Stimulated activated effector memory CD8-positive, alpha-beta T cell treated with anti-CD3 and anti-CD28 coated beads, Interleukin-12 subunit alpha, Interleukin-12 subunit beta, amount 100 ng/mL, for 72 hours (primary cell): Measurements from ENCODE around the gene ABLIM2.

Experiments used
- ATAC-seq: fragments of 150-1000 bp; cut with Tn5 transposase; 2 replicates; pipeline ENCODE4 v1.10.0; 2021
- DNase-seq, 2 donors: peaks; one replicate each; pipeline ENCODE4 v3.0.0; 2021 to 2022; ENCODE audit warnings: low spot score in 2 of 2
- H3K27ac Mint-ChIP-seq: one replicate; pipeline ENCODE4 v1.8.0; 2022; ENCODE audit warnings: mild to moderate bottlenecking, mixed read lengths
- H3K36me3 Mint-ChIP-seq: one replicate; pipeline ENCODE4 v1.8.0; 2022; ENCODE audit warnings: mild to moderate bottlenecking, mixed read lengths
- H3K4me1 Mint-ChIP-seq: one replicate; pipeline ENCODE4 v1.8.0; 2022; ENCODE audit warnings: mixed read lengths
- H3K4me3 Mint-ChIP-seq: one replicate; pipeline ENCODE4 v1.8.0; 2022; ENCODE audit warnings: mild to moderate bottlenecking, mixed read lengths
- H3K9me3 Mint-ChIP-seq: one replicate; pipeline ENCODE4 v1.8.0; 2022; ENCODE audit warnings: mixed read lengths

Gene ABLIM2

DNA sequence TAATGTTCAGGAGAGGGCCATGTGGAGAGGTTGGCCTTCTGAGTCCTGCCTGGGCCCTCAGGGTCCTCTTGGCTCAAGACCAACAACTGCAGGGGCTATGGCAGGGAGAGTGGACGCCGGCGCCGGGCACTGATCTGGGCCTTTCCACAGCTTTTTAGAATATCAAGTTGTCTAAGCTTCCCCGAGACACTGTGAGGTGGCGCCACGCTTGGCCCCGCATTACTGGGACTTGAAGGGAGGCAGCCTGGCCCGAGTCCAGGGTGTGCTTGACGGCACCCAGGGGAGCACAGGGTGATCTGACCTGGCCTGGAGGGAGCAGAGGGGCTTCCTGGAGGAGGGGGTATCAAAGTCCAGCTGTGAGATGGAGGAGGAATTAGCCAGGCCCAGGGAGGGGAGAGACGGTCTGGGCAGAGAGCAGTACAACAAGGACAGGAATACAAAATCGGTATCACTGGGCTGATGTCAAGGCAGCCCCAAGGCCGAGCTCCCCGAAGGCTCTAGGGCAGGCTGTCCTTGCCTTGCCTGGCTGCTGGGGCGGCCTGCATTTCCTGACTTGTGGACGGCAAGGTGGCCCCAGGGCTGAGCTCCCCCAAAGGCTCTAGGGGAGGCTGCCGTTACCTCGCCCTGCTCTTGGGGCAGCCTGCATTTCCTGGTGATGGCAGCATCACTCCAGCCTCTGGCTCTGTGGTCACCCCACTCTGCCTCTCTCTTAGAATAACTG lies 28.1 kb downstream of the ABLIM2 start:
- H3K9me3 Mint-ChIP-seq: no peaks in the 10 kb centered on the region
- H3K36me3 Mint-ChIP-seq: peaks cover 5% of the 10 kb centered on the region
- no peak overlapping the region for H3K4me3 Mint-ChIP-seq
- peak overlapping the region; percentile 76 for H3K27ac Mint-ChIP-seq
- no peaks in the 10 kb centered on the region for H3K4me1 Mint-ChIP-seq
- ATAC-seq: no peak
- no peak for DNase-seq

DNA sequence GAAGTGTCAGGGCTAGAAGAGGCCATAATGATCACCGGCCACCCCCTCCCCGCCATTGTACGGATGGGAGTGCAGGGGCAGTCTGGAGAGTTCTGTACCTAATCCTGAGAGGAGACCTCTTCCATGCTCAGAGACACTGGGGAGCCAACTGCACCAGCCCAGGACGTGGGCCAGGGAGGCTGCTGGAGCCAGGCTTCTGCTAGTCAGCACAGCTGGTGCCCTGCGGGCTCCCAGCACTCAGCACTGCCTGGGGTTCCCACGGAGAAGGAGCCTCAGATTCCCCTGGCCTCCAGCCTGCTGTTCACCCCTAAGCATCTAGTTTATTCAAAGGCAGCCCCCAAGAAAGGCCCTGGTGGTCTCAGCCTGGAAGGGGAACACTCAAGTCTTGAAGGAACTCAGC lies 28.8 kb downstream of the ABLIM2 start:
- Mint-ChIP-seq H3K4me1 (no peaks in the 10 kb centered on the region), H3K36me3 (peaks cover 2% of the 10 kb centered on the region), H3K27ac (no peak overlapping the region), H3K9me3 (no peaks in the 10 kb centered on the region), H3K4me3 (no peak overlapping the region)
- no peak for ATAC-seq
- no peak for DNase-seq

DNA sequence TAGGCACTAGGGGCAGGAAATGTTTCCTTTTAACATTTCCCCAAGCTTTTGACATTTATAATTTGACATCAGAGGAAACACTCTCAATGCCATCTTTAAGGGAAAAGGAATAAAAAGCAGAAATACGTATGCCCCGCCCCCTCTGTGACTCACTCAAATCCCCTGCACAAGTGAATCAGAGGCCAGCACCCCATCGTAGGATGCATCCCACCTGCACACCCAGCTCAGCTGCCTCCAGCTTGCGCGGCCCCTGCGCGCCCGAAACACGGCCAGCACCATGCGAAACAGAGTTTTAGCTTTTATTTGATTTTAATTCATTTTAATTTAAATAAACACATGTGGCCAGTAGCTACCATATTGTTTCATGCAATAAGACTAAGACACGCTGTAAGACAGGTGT lies 29.5 kb downstream of the ABLIM2 start:
- ATAC-seq (no peak), DNase-seq (no peak)
- no peak overlapping the region for H3K4me3 Mint-ChIP-seq
- H3K36me3 Mint-ChIP-seq: no peaks in the 10 kb centered on the region
- H3K4me1 Mint-ChIP-seq: no peaks in the 10 kb centered on the region
- no peak overlapping the region for H3K27ac Mint-ChIP-seq
- H3K9me3 Mint-ChIP-seq: no peaks in the 10 kb centered on the region

DNA sequence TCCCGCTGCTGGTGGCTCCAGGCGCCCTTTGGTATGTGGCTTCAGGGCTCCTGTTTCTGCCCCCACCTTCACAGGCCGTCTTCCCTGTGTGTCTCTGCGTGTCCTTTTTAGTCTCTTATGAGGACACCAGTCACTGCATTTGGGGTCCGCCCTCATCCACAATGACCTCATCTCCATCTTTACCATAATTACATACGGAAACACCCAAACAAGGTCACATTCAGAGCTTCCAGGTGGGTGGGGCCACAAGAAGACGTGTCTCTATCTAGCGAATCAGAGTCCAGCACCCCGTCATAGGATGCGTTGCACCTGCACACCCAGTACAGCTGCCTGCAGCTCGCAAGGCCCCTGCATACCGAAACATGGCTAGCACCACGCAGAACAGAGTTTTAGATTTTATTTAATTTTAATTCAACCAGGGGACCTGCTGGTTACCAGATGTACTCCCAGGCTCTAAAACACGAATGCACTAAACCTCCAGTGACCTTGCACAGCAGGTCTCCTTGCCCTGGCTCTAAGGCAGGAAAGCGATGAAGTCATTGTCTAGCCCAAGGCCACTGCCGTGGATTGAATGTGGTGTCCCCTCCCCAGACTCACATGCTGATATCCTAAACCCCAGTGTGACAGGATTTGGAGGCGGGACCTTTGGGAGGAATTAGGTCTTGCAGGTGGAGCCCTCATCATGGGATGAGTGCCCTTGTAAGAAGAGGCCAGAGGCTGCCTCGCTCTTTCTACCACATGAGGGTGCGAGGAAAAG lies 30.3 kb downstream of the ABLIM2 start:
- no peaks in the 10 kb centered on the region for H3K9me3 Mint-ChIP-seq
- no peak overlapping the region for H3K4me3 Mint-ChIP-seq

DNA sequence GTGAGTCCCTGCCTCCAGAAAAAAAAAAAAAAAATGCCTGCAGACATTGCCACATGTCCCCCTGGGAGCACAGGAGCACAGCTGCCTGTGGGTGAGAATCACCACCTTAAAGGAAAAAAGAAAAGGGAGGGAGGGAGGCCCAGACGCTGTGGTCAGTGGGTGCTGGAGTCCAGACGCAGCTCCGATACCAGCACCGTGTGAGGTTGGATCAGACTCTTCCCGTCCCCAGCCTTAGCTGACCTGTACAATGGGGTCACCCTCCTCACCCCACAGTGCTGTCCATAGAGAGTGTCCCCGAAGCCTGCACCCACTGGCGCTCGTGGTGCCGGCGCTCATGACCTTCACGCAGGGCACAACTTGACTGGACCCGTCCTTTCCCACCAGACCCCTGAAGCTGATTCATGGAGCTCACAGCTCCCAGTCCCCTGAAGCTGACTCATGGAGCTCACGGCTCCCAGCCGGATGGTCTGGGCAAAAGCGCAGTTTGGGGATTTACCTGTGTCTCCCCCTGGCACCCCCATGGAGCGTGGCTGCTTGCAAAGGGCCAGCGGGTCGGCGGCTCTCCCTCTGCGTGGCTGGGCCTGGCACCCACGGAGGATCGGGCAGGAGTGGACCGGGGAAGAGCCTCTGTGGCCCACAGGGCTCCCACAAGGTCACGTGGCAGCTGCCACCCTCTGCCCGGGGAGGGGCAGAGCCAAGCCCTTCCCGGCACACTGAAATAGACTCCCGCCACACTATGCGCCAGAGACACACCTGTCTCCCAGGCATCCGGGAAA lies 31.4 kb downstream of the ABLIM2 start:
- DNase-seq (no peak), ATAC-seq (no peak)
- Mint-ChIP-seq H3K4me3 (no peak overlapping the region), H3K4me1 (peaks cover 6% of the 10 kb centered on the region), H3K36me3 (no peaks in the 10 kb centered on the region), H3K27ac (no peak overlapping the region), H3K9me3 (no peaks in the 10 kb centered on the region)

More for the DNA sequence above, 30.3 kb downstream of the ABLIM2 start:
- Mint-ChIP-seq H3K4me1 (no peaks in the 10 kb centered on the region), H3K27ac (no peak overlapping the region), H3K36me3 (no peaks in the 10 kb centered on the region)
- ATAC-seq (no peak), DNase-seq (no peak)

DNA sequence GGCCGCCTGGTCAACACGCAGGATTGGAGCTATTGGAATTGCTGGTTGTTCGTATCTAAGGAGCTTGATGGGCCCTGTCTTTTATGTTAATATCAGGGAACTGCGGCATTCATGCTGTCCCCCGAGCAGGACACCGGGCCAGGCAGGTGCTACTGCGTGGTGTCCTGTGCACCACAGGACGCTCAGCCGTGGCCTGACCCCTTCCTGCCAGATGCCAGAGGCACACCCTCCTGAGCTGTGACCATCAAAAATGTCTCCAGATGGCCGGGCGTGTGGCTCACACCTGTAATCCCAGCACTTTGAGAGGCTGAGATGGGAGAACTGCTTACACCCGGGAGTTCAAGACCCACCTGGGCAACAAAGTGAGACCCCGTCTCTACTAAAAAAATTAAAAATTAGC lies 32.1 kb downstream of the ABLIM2 start:
- no peak for ATAC-seq
- H3K36me3 Mint-ChIP-seq: no peaks in the 10 kb centered on the region

DNA sequence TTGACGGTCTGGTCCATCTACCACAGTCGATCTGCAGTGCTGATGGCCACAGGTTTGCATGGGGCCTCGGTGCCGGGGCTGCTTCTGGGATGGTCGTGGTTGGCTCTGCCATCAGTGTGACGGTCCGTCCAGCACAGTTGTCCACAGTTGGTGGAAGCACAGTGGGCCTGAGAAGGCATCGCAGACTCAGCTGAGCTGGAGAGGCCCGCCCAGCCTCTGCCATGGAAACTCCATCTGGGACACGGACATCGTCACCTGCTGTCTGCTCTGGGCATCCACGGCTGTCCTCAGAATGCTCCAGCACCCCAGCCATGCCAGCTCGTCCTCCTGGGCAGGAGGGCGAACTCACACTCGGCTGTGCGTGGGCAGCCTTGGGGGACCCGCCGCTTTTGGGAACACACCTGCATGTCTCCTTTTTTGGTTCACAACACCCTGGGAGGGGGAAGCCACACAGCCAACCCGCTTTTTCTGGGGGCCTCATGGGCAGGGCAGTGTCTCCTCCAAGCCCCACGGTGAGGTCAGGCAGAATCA lies 33.0 kb downstream of the ABLIM2 start:
- H3K4me3 Mint-ChIP-seq: no peak overlapping the region
- peaks cover 8% of the 10 kb centered on the region for H3K4me1 Mint-ChIP-seq
- DNase-seq (no peak), ATAC-seq (no peak)
- H3K36me3 Mint-ChIP-seq: no peaks in the 10 kb centered on the region
- H3K27ac Mint-ChIP-seq: no peak overlapping the region
- H3K9me3 Mint-ChIP-seq: no peaks in the 10 kb centered on the region

More for the DNA sequence above, 32.1 kb downstream of the ABLIM2 start:
- H3K27ac Mint-ChIP-seq: no peak overlapping the region
- DNase-seq: no peak
- peaks cover 8% of the 10 kb centered on the region for H3K4me1 Mint-ChIP-seq
- no peaks in the 10 kb centered on the region for H3K9me3 Mint-ChIP-seq
- no peak overlapping the region for H3K4me3 Mint-ChIP-seq

DNA sequence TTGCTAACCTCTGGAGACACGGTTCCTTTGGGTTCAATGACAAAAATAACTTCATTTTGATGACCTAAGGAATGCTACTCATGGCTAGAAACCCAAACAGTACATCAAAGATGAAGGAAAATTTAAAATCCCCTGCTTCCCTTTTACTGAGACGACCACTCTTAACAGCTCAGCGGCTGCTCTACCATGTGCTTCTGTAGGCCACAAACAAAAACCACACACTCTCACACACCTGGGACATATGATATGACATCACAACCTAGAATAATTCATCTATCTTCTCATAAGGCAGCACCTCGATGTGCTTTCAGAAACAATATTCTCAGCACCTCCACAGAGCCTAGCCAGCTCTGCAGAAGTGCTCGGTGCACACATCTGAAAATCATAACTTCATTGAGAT lies 34.7 kb downstream of the ABLIM2 start:
- ATAC-seq: no peak
- no peak for DNase-seq
- Mint-ChIP-seq H3K4me1 (peaks cover 8% of the 10 kb centered on the region), H3K9me3 (no peaks in the 10 kb centered on the region), H3K27ac (no peak overlapping the region), H3K36me3 (no peaks in the 10 kb centered on the region), H3K4me3 (no peak overlapping the region)

DNA sequence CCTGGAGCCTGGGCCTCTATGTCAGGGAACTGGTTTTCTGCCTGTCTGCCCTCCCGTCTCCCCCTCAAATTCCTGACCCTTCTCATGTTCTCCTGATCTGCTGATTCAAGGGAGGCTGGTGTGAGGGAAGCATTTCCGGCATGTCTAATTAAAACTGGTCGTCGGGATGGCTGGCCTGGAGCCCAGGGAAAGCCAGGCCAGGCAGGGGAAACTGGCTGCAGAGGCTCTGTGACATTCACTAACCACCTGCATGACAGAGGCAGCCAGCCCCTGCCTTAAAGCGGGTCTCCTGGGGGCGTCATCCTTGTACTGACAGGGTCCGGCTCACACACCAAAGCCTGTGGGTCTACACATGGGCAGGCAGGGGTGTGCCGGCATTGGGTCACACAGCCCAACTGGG lies 35.2 kb downstream of the ABLIM2 start:
- Mint-ChIP-seq H3K27ac (no peak overlapping the region), H3K4me1 (peaks cover 8% of the 10 kb centered on the region), H3K9me3 (no peaks in the 10 kb centered on the region), H3K4me3 (no peak overlapping the region), H3K36me3 (no peaks in the 10 kb centered on the region)
- DNase-seq (no peak), ATAC-seq (no peak)

DNA sequence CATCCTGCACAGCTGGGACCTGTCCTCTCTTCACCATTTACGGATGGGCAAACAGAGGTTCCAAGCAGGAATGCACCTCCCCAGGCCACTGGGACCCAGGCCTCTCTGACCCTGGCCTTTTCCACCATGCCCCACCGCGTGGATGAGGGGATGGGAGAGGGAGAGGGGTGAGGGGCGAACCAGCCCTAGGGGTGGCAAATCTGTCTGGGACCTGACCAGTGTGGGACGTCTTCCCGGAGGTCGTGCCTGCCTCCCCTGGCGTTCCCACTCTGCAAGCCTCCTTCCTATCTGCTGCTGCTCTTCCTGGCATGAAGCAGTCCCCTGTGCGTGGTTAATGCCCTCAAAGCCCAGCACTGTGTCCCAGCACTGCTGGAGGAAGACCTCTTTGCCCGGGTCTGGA lies 35.9 kb downstream of the ABLIM2 start:
- Mint-ChIP-seq H3K9me3 (no peaks in the 10 kb centered on the region), H3K27ac (no peak overlapping the region), H3K36me3 (no peaks in the 10 kb centered on the region), H3K4me1 (peaks cover 8% of the 10 kb centered on the region), H3K4me3 (no peak overlapping the region)
- DNase-seq (no peak), ATAC-seq (no peak)

DNA sequence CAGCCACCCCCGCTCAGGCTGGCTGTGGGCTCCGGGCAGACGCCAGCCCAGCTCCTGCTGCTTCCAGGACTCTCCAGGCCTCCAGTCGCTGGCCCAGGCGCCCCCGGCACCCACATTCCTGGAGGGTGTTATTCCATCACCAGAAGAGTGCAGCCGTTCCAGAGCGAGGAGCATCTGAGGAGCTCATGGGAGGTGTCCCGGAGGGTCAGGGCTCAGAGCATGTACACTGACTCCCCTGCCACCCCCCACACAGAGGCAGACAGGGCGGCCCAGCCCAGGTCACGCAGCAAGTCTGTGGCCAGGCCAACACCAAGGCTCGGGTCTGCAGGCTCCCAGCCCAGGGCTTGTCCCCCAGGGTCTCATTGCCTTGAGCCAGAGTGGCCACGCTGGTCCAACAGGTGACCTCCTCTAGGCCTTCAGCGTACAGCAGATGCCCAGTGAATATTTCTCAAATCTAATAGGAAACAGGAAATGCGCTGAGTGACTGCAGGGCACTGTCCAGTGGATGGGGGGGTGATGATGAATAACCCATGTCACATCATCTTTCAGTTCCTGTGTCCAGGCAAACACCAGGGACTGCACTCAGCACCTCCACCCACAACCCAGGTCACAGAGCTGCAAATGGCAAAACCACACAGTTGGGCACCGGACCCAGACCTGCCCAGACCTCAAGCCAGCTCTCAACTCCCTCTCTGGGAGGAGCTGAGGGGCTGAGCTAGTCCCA lies 37.2 kb downstream of the ABLIM2 start:
- Mint-ChIP-seq H3K4me1 (peaks cover 21% of the 10 kb centered on the region), H3K9me3 (no peaks in the 10 kb centered on the region), H3K4me3 (no peak overlapping the region), H3K27ac (no peak overlapping the region), H3K36me3 (no peaks in the 10 kb centered on the region)
- ATAC-seq: no peak
- no peak for DNase-seq

DNA sequence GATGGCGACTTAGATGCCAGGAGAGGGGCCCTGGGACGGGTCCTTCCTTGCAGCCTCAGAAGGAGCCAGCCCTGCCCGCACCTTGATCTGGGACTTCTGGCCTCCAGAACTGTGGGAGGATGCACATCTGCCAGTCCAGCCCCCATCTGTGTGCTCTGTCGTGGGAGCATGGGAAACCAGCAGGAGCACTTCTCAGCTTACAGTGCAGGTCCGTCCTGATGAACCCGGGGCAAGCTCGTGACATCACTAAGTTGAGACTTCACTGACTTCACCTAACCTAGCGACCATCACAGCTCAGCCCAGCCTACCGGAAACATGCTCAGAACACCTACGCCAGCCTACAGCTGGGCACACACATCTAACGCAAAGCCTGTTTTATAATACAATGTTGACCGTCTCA lies 38.1 kb downstream of the ABLIM2 start:
- ATAC-seq (no peak), DNase-seq (no peak)
- Mint-ChIP-seq H3K9me3 (no peaks in the 10 kb centered on the region), H3K36me3 (no peaks in the 10 kb centered on the region), H3K27ac (no peak overlapping the region), H3K4me1 (peaks cover 30% of the 10 kb centered on the region), H3K4me3 (no peak overlapping the region)

DNA sequence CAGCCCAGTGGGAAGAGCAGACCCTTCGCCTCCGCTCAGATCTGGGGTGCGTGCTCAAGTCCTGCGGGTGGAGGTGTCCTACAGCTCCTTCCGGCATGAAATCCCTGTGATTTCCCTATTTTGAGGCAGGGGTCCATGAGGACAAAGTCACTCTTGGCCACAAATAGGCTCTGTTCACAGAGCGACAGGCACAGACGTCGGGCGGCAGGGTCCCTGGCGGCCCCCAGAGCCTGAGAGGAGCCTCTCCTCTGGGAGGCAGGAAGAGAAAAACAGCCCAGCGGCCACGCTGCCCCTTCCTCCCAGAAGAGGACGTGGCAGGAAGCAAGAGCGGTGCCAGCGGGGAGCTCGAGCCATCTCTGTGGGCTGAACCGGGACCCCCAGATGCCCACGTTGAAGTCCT lies 38.7 kb downstream of the ABLIM2 start:
- H3K4me3 Mint-ChIP-seq: no peak overlapping the region
- ATAC-seq (no peak), DNase-seq (no peak)
- H3K36me3 Mint-ChIP-seq: no peaks in the 10 kb centered on the region
- no peak overlapping the region for H3K27ac Mint-ChIP-seq
- H3K9me3 Mint-ChIP-seq: no peaks in the 10 kb centered on the region
- peaks cover 37% of the 10 kb centered on the region for H3K4me1 Mint-ChIP-seq

DNA sequence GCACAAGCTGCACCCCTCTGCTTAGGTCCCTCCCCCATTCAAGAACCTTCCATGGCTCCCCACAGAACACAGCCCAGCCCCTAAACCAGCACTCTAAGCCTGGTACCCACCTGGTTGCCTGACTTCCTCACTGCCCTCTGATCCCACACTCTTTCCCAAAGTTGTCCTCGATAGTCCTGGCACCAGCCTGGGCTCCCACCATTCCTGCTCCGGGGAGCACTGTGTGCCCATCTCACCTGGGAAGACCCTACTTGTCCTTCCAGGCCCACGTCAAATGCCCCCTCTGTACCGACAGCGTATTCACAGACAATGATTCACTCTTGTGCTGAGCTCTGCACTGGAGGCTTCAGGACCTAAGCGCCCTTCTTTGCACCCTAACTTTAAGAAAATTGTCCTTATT lies 40.1 kb downstream of the ABLIM2 start:
- H3K27ac Mint-ChIP-seq: no peak overlapping the region
- no peaks in the 10 kb centered on the region for H3K9me3 Mint-ChIP-seq
- no peak overlapping the region for H3K4me3 Mint-ChIP-seq
- ATAC-seq: no peak
- no peaks in the 10 kb centered on the region for H3K36me3 Mint-ChIP-seq
- DNase-seq: no peak
- peaks cover 47% of the 10 kb centered on the region for H3K4me1 Mint-ChIP-seq

DNA sequence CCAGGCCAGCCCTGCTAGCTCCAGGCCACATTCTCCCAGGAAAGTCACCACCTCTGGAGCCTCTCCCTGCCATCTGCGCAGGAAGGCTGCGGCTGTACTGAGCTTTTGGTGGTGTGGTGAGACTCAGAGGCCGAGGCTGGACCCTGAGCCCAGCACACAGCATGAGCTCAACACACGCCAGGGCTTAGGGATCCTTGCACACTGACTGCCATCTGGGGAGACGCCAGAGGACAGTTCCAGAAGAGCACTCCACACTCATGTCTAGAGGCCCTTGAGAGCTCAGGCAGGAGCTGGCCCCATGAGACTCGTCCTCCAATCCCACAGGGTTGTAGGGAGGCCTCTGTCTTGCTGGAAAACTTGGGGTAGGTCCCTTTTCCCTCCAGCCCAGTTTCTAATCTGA lies 40.6 kb downstream of the ABLIM2 start:
- Mint-ChIP-seq H3K9me3 (no peaks in the 10 kb centered on the region), H3K36me3 (no peaks in the 10 kb centered on the region), H3K4me1 (peaks cover 49% of the 10 kb centered on the region), H3K4me3 (no peak overlapping the region), H3K27ac (no peak overlapping the region)
- ATAC-seq (no peak), DNase-seq (no peak)
